VCaP (cell line): ENCODE measurements around the gene UGT1A1.

Experiments
- H3K27ac ChIP-seq: fragments of 450-650 bp; 2 replicates; pipeline ENCODE4 v1.5.1; 2017
- TF ChIP-seq, protein P1 (sequence below): fragments of 450-650 bp; conservative IDR thresholded peaks from 2 replicates; pipeline ENCODE4 v1.5.1; 2017; ENCODE audit warnings: mild to moderate bottlenecking, moderate library complexity

The UGT1A1 gene

DNA sequence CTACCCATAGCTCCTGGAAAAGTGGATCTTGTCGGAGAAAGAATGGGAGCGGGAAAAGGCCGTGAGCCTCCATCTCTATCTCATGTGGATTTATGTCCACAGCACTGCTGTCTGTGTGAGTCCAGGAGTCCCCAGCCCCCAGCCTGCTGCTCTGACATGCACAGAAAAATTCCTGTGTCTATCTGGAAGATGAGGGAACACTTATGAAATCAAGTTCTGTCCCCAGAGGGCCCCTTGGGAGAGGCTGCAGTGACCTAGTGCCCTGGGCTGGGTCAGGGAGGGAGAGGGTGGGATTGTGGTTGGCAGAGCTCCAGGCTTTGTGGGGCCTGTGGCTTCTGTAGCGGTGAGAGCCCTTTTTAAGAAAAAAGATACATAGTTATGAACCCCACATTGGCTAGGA is 56.7 kb downstream of the UGT1A1 start:
- TF ChIP-seq, protein P1, sequence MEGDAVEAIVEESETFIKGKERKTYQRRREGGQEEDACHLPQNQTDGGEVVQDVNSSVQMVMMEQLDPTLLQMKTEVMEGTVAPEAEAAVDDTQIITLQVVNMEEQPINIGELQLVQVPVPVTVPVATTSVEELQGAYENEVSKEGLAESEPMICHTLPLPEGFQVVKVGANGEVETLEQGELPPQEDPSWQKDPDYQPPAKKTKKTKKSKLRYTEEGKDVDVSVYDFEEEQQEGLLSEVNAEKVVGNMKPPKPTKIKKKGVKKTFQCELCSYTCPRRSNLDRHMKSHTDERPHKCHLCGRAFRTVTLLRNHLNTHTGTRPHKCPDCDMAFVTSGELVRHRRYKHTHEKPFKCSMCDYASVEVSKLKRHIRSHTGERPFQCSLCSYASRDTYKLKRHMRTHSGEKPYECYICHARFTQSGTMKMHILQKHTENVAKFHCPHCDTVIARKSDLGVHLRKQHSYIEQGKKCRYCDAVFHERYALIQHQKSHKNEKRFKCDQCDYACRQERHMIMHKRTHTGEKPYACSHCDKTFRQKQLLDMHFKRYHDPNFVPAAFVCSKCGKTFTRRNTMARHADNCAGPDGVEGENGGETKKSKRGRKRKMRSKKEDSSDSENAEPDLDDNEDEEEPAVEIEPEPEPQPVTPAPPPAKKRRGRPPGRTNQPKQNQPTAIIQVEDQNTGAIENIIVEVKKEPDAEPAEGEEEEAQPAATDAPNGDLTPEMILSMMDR = no peak
- no peak overlapping the region for H3K27ac ChIP-seq

DNA sequence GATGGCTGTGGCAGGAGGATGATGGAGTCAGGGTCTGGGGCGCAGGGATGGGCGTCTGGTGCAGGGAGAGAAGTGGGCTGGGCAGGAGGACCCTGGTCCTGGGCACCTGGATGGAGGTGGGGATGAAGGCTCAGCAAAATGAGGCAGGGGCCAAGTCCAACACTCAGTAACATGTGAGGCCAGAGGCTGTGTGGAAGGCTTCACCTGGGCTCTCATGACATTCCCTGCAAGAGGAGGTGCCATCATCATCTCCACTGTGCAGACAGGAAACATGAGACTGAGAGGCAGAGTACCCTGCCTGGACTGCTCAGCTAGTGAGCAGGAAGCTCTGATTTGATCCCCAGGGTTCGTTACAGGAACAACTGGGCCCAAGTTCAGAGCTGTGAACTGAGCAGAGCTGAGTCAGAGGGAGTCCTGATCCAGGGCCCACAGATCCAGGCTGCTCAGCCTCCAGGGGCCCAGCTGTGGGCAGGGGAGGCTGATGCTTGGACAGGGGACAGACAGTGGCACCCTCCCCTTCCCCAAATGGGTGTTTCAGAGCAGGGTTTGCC is 57.4 kb downstream of the UGT1A1 start:
- TF ChIP-seq, protein P1 = no peak
- H3K27ac ChIP-seq = no peak overlapping the region

DNA sequence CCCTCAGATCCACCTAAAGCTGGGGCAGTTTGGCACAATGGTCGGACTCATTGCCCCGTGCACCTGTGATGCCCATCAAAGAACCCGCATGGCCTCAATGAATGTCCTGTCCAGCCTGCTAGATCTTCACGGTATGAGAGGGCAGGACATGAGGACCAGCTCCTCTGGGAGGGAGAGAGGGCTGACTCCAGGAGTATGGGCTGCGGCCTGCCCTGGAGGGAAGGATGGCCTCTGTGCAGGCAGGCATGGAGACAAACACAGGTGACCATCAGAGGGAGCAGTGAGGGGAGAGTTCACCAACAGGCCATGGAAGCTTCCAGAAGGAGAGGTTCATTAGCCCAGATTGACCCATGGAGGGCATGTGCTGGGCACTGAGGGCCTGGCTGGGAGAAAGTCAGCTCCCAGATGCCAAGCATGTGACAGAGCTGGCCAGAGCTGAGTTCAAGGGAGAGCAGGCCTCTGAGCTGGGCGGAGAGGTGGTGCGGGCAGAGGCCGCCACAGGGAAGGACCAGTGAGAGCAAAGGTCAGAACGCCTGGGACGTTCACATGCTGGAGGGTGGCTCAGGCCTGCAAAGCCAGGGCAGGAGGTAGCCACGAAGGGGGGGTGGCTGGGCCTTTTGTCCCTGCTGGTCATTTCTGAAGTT is 58.0 kb downstream of the UGT1A1 start:
- TF ChIP-seq, protein P1 = no peak
- no peak overlapping the region for H3K27ac ChIP-seq

DNA sequence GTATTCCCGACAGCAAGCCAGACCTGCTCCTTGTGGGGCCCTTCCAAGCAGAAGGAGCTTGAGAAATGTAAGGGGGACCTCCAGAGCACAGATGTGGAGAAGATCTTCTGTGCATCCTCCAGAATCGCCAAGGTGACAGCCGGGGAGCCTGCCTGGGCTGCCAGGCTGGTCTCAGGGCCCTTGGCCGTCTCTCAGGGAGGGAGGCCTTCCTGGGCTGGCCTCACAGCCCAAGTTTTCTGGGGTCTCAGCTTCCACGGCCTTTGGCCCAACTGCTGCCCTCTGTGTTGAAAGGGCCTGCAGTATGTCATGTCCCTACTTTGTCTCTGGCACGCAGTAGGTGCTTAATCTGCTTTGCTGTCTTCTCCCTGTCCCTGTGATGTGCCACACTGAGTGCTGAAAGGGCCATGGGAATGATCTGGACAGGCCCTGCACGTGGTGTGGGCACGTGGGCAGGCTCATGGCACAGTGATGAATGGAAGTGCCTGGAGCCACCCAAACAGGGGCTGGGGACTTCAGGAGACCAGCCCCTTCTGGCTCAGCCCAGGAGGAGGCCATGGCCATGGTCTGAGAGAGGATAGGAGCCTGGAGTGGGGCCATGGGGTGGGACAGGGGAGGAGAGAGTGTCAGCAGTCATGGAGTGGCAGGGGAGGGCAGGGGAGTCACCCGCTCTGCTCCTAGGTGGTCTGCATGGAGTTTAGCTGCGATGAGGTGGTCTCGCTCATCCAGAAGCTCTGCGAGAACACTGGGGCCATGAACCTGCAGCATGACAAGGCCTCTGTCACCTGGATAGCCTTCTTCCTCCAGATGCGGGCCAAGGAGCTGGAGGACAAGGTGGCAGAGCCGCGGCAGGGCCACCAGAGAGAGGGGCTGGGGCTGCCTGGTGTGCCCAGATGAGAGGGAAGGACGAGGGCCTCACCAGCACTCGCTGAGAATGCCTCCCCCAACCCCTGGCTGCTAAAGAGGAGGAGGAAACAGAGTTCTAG is 58.9 kb downstream of the UGT1A1 start:
- no peak overlapping the region for H3K27ac ChIP-seq
- TF ChIP-seq, protein P1 = no peak

DNA sequence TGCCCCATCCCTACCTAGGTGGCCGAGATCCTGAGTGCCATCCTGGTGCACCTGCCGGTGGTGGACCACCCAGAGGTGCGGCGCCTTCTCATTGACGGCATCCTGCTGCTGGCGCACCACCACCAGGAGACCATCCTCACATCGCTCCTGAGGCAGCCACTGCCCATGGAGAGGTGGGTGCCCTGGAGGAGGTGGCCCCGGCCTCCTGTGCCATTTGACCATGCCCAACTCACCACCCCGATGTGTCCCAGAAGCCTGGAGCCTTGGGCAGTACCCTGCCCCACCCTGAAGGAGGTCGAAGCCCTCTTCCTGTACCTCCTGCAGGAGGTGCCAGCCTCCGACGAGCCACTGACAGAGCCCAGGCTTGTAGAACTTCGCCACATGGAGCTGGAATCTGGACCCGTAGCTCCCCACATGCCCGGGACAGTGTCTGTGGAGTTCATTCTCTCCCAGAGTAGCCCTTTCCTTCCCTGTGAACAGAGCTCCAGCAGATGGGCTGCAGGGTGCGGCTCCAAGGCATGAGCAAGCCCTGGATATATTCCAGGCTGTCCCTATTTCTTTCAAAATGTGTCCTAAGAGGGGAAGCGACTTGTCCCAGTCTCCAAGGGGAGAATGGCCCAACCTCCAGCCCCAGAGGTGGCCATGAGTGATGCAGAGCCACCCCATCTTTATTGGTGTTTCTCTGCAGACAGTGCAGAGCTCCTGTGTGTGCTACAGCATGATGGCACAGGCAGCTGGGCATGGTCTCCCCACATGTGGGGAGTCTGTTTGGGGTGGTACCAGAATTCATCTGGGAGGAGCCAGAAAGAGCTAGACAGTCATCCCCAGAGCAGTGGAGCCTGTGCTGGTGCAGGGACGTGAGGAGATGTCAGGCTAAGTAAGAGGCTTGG is 60.1 kb downstream of the UGT1A1 start:
- TF ChIP-seq, protein P1 = no peak
- H3K27ac ChIP-seq = no peak overlapping the region

DNA sequence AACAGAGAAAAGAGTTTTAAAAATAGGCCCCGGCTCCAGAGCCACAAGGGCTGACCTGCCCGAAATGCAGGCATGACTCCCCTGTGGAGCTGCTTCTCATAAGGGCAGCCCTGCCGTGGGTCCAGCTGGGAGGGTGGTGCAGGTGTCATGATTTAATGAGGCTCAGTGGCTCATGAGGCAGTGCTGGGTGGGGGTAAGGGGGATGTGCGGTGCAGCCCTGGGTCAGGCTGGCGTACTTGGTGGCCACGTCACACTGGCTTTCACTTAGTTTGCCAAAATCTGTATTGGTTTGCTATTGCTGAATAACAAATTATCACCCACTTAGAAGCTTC is 60.7 kb downstream of the UGT1A1 start:
- no peak overlapping the region for H3K27ac ChIP-seq
- TF ChIP-seq, protein P1 = no peak
